Small intestine (tissue), 7 donors: ENCODE measurements around the gene ENOSF1. TPM values are rescaled to one million over a fixed set of nuclear protein-coding genes. Genes with fewer than 3 reads are reported as not detected.

Source experiments
- DNase-seq, 2 donors: peaks; one replicate each; pipeline versions ENCODE4 v3.0.0 to v3.0.0-alpha.2; 2013
- FAIRE-seq: peaks from 2 replicates; lab custom pipeline; 2012; peaks lifted over from hg19 to GRCh38; lab: Jason Lieb, UNC
- H3K27ac ChIP-seq, 3 donors: one replicate each; pipeline ENCODE4 v1.5.1; 2013; ENCODE audit warnings: low read length in 2 of 3, mild to moderate bottlenecking in 2 of 3, control low read depth in 1 of 3, inconsistent platforms in 1 of 3, low read depth in 1 of 3, moderate library complexity in 1 of 3
- H3K27me3 ChIP-seq, 3 donors: one replicate each; pipeline ENCODE4 v1.6.1; 2013; ENCODE audit warnings: low read length in 3 of 3, inconsistent platforms in 1 of 3; ENCODE audit not compliant: control insufficient read depth in 3 of 3, insufficient read depth in 3 of 3
- H3K36me3 ChIP-seq, 3 donors: one replicate each; pipeline ENCODE4 v1.6.1; 2013; ENCODE audit warnings: low read length in 3 of 3, inconsistent platforms in 1 of 3, low read depth in 1 of 3, mild to moderate bottlenecking in 1 of 3, moderate library complexity in 1 of 3; ENCODE audit not compliant: control insufficient read depth in 3 of 3, insufficient read depth in 2 of 3
- H3K4me1 ChIP-seq, 3 donors: one replicate each; pipeline ENCODE4 v1.6.1; 2013; ENCODE audit warnings: low read length in 2 of 3, inconsistent platforms in 1 of 3, low read depth in 1 of 3, mild to moderate bottlenecking in 1 of 3, moderate library complexity in 1 of 3; ENCODE audit not compliant: control insufficient read depth in 3 of 3, insufficient read depth in 2 of 3
- H3K4me3 ChIP-seq, 3 donors: one replicate each; pipeline ENCODE4 v1.5.1; 2013; ENCODE audit warnings: low read length in 3 of 3, control low read depth in 1 of 3, inconsistent platforms in 1 of 3, low read depth in 1 of 3, mild to moderate bottlenecking in 1 of 3, moderate library complexity in 1 of 3
- H3K9me3 ChIP-seq, 2 donors: one replicate each; pipeline ENCODE4 v1.6.1; 2013; ENCODE audit warnings: low read depth in 1 of 2, low read length in 1 of 2; ENCODE audit not compliant: control insufficient read depth in 2 of 2, insufficient read depth in 1 of 2
- WGBS, 3 donors: extraction: QIAGEN DNeasy Blood & Tissue Kit; methylation state at CpG; one replicate each; pipeline ENCODE4 v1.1.7; 2013; 5-methylcytosine and 5-hydroxymethylcytosine counted together
- polyA plus RNA-seq, 4 donors: library from polyadenylated mRNA; stranded (reverse) in 3 of 4; unstranded in 1 of 4; fragments of 200-250 nt in 3 of 4; fragments of 120-200 nt in 1 of 4; gene quantifications; one replicate each; pipeline versions ENCODE4 v1.2.1 to v1.2.3, GENCODE V29; 2013
- donor health status: healthy with polysubstance abuse.
- donor health status: control.
- donor health status: control.
- donor health status: Bipolar disorder and iron deficiency.
- donor health status: healthy.

Gene ENOSF1
- polyA plus RNA-seq, 4 donors: 35.4 to 327 (median 62.5) TPM

GRCh38 chr18:655445-655844, 57.0 kb downstream of the ENOSF1 start:
- FAIRE-seq: no peak
- H3K27me3 ChIP-seq: no peaks in the 10 kb centered on the region
- WGBS, 3 donors: 84 to 92% (median 92%) methylated on average over 6 of the region's 6 CpGs
- H3K4me1 ChIP-seq: peaks cover 0 to 5% (median 0%) of the 10 kb centered on the region in 3 donors
- H3K9me3 ChIP-seq: no peaks in the 10 kb centered on the region
- no peak for DNase-seq
- peaks cover 0 to 14% (median 0%) of the 10 kb centered on the region in 3 donors for H3K36me3 ChIP-seq
- H3K4me3 ChIP-seq: no peak overlapping the region
- H3K27ac ChIP-seq: no peak overlapping the region

- DNase-seq: no peak
- Histone ChIP-seq H3K9me3 (no peaks in the 10 kb centered on the region), H3K27me3 (no peaks in the 10 kb centered on the region), H3K36me3 (peaks cover 0 to 8% (median 0%) of the 10 kb centered on the region in 3 donors), H3K27ac (no peak overlapping the region), H3K4me3 (no peak overlapping the region), H3K4me1 (peaks cover 0 to 5% (median 0%) of the 10 kb centered on the region in 3 donors)
- FAIRE-seq: no peak
- 88 to 98% (median 95%) methylated on average over 4 of the region's 4 CpGs for WGBS, 3 donors
Measured at GRCh38 chr18:654601-655000, 57.8 kb downstream of the ENOSF1 start.

- Histone ChIP-seq H3K4me1 (peaks cover 0 to 1% (median 0%) of the 10 kb centered on the region in 3 donors), H3K9me3 (no peaks in the 10 kb centered on the region), H3K4me3 (no peak overlapping the region), H3K36me3 (no peaks in the 10 kb centered on the region), H3K27me3 (no peaks in the 10 kb centered on the region), H3K27ac (no peak overlapping the region)
- DNase-seq: no peak
- no peak for FAIRE-seq
- 86 to 97% (median 96%) methylated on average over 2 of the region's 2 CpGs for WGBS, 3 donors
Measured at GRCh38 chr18:653512-653911, 58.9 kb downstream of the ENOSF1 start.

GRCh38 chr18:652131-652530, 60.3 kb downstream of the ENOSF1 start:
- DNase-seq (no peak), FAIRE-seq (no peak)
- H3K4me1 ChIP-seq: no peaks in the 10 kb centered on the region
- H3K27me3 ChIP-seq: no peaks in the 10 kb centered on the region
- H3K27ac ChIP-seq: no peak overlapping the region
- no peaks in the 10 kb centered on the region for H3K36me3 ChIP-seq
- H3K4me3 ChIP-seq: no peak overlapping the region
- WGBS, 3 donors: 71 to 81% (median 80%) methylated on average over 4 of the region's 4 CpGs
- H3K9me3 ChIP-seq: no peaks in the 10 kb centered on the region

- WGBS, 3 donors: 52 to 75% (median 59%) methylated on average over 6 of the region's 6 CpGs
- H3K36me3 ChIP-seq: no peaks in the 10 kb centered on the region
- H3K9me3 ChIP-seq: no peaks in the 10 kb centered on the region
- H3K27ac ChIP-seq: no peak overlapping the region
- FAIRE-seq: no peak
- H3K4me1 ChIP-seq: no peaks in the 10 kb centered on the region
- no peaks in the 10 kb centered on the region for H3K27me3 ChIP-seq
- no peak overlapping the region for H3K4me3 ChIP-seq
- no peak for DNase-seq
Measured at GRCh38 chr18:650428-650858, 62.0 kb downstream of the ENOSF1 start.

- no peak for FAIRE-seq
- 69 to 81% (median 77%) methylated on average over 5 of the region's 5 CpGs for WGBS, 3 donors
Measured at GRCh38 chr18:649341-649740, 63.1 kb downstream of the ENOSF1 start.

GRCh38 chr18:647304-647703, 65.1 kb downstream of the ENOSF1 start:
- no peaks in the 10 kb centered on the region for H3K36me3 ChIP-seq
- DNase-seq: no peak

More at GRCh38 chr18:649341-649740, 63.1 kb downstream of the ENOSF1 start:
- H3K27ac ChIP-seq: no peak overlapping the region
- no peak overlapping the region for H3K4me3 ChIP-seq
- H3K4me1 ChIP-seq: no peaks in the 10 kb centered on the region
- H3K9me3 ChIP-seq: no peaks in the 10 kb centered on the region
- no peaks in the 10 kb centered on the region for H3K27me3 ChIP-seq
- DNase-seq: no peak
- H3K36me3 ChIP-seq: no peaks in the 10 kb centered on the region

GRCh38 chr18:644395-645004, 67.9 kb downstream of the ENOSF1 start:
- DNase-seq (no peak), FAIRE-seq (no peak)
- Histone ChIP-seq H3K4me1 (no peaks in the 10 kb centered on the region), H3K36me3 (no peaks in the 10 kb centered on the region), H3K27ac (no peak overlapping the region), H3K4me3 (no peak overlapping the region), H3K9me3 (no peaks in the 10 kb centered on the region), H3K27me3 (no peaks in the 10 kb centered on the region)
- WGBS, 3 donors: 38 to 48% (median 39%) methylated on average over 2 of the region's 2 CpGs

More at GRCh38 chr18:647304-647703, 65.1 kb downstream of the ENOSF1 start:
- WGBS, 3 donors: 84 to 93% (median 87%) methylated on average over 5 of the region's 5 CpGs
- no peak for FAIRE-seq
- H3K27me3 ChIP-seq: no peaks in the 10 kb centered on the region
- no peak overlapping the region for H3K4me3 ChIP-seq
- H3K27ac ChIP-seq: no peak overlapping the region
- no peaks in the 10 kb centered on the region for H3K4me1 ChIP-seq
- H3K9me3 ChIP-seq: no peaks in the 10 kb centered on the region

GRCh38 chr18:641224-641623, 71.2 kb downstream of the ENOSF1 start:
- Histone ChIP-seq H3K4me3 (no peak overlapping the region), H3K27ac (no peak overlapping the region), H3K36me3 (no peaks in the 10 kb centered on the region), H3K9me3 (no peaks in the 10 kb centered on the region), H3K4me1 (no peaks in the 10 kb centered on the region), H3K27me3 (no peaks in the 10 kb centered on the region)
- no peak for FAIRE-seq
- WGBS, 3 donors: 86 to 93% (median 90%) methylated on average over 6 of the region's 6 CpGs
- no peak for DNase-seq
